GM12878 (cell line): Measurements from ENCODE around the gene ZNF451. TPM values are rescaled to one million over a fixed set of nuclear protein-coding genes. Genes with fewer than 3 reads are reported as not detected.

Source experiments
- ATAC-seq: fragments of 200-7000 bp; cut with Tn5 transposase; 3 replicates; pipeline ENCODE4 v1.9.1; 2020; ENCODE audit warnings: mild to moderate bottlenecking, moderate library complexity
- BruUV-seq: library from RNA; stranded (reverse); fragments of 400-500 nt; replicated peaks from 2 replicates; lab custom pipeline; 2021; lab: Mats Ljungman, UMichigan
- CTCF ChIA-PET: fragments of 300-600 bp; sonication (Branson Sonifier 250); formaldehyde crosslinking; extraction: SDS; loops from one replicate; lab custom pipeline; 2021; ENCODE audit warnings: inconsistent platforms; lab: Yijun Ruan, JAX
- POLR2A ChIA-PET: fragments of 350-600 bp; formaldehyde crosslinking; extraction: SDS; loops from one replicate; lab custom pipeline; 2021; ENCODE audit warnings: inconsistent platforms; lab: Charles Lee
- RAD21 ChIA-PET: fragments of 300-600 bp; sonication (Branson Sonifier 250); formaldehyde crosslinking; loops from one replicate; lab custom pipeline; 2023; ENCODE audit warnings: antibody characterized with exemption; ENCODE audit not compliant: unreplicated experiment; lab: Charles Lee
- SMC1A ChIA-PET: fragments of 300-600 bp; sonication (Branson Sonifier 250); formaldehyde crosslinking; loops from one replicate; lab custom pipeline; 2023; ENCODE audit not compliant: unreplicated experiment, uncharacterized antibody; lab: Charles Lee
- DNase-seq: peaks from one replicate; pipeline ENCODE4 v3.0.0-alpha.2; 2011; ENCODE audit warnings: low read depth, low spot score
- FAIRE-seq: peaks from 3 replicates; lab custom pipeline; 2011; peaks lifted over from hg19 to GRCh38; lab: Jason Lieb, UNC
- H2AFZ ChIP-seq: 2 replicates; pipeline ENCODE4 v1.6.0; 2011; ENCODE audit warnings: low read depth, low read length, control low read depth; ENCODE audit not compliant: control insufficient read depth
- H3K27ac ChIP-seq: 2 replicates; pipeline ENCODE4 v1.5.1; 2011; ENCODE audit warnings: control low read depth; ENCODE audit not compliant: control insufficient read depth, insufficient read depth
- H3K27me3 ChIP-seq, 2 experiments: replicated peaks in 1 of 2; 2 replicates each; pipeline versions ENCODE4 v1.6.0 to v1.6.1; 2011; ENCODE audit warnings: low read length in 1 of 2; ENCODE audit not compliant: control insufficient read depth in 2 of 2, insufficient read depth in 2 of 2
- H3K36me3 ChIP-seq, 2 experiments: 2 replicates each; pipeline ENCODE4 v1.5.1; 2011; ENCODE audit warnings: low read length in 1 of 2; ENCODE audit not compliant: control insufficient read depth in 2 of 2, insufficient read depth in 2 of 2
- H3K4me1 ChIP-seq: 2 replicates; pipeline ENCODE4 v1.6.1; 2011; ENCODE audit warnings: mild to moderate bottlenecking, low read length, moderate library complexity, mixed read lengths; ENCODE audit not compliant: control insufficient read depth, insufficient read depth
- H3K4me2 ChIP-seq: 2 replicates; pipeline ENCODE4 v1.6.0; 2011; ENCODE audit warnings: control low read depth; ENCODE audit not compliant: control insufficient read depth, insufficient read depth
- H3K4me3 ChIP-seq: fragments of 200-600 bp; sonication (generic); 2 replicates; pipeline ENCODE4 v1.5.1; 2016
- H3K79me2 ChIP-seq: 2 replicates; pipeline ENCODE4 v1.6.0; 2011; ENCODE audit warnings: low read length; ENCODE audit not compliant: control insufficient read depth, insufficient read depth
- H3K9ac ChIP-seq: 2 replicates; pipeline ENCODE4 v1.8.0; 2011; ENCODE audit warnings: low read length, control low read depth, mixed read lengths; ENCODE audit not compliant: control insufficient read depth, insufficient read depth
- H3K9me3 ChIP-seq: replicated peaks from 3 replicates; pipeline ENCODE4 v1.5.1; 2011; ENCODE audit warnings: mild to moderate bottlenecking, low read length; ENCODE audit not compliant: control insufficient read depth, insufficient read depth
- H4K20me1 ChIP-seq: 2 replicates; pipeline ENCODE4 v1.6.0; 2011; ENCODE audit not compliant: control insufficient read depth, insufficient read depth
- ATF7 ChIP-seq: fragments of 450-650 bp; IDR thresholded peaks from 2 replicates; pipeline ENCODE4 v1.6.1; 2016; ENCODE audit warnings: low read depth, mild to moderate bottlenecking
- BCL3 ChIP-seq: IDR thresholded peaks from 2 replicates; pipeline ENCODE4 v1.6.1; 2011; ENCODE audit warnings: borderline replicate concordance, low read depth, mild to moderate bottlenecking, moderate library complexity, low read length; ENCODE audit not compliant: insufficient read depth, poor library complexity, severe bottlenecking
- CBX5 ChIP-seq: sonication (generic); IDR thresholded peaks from 2 replicates; pipeline ENCODE4 v1.6.1; 2016; ENCODE audit warnings: low read depth, moderate library complexity, mild to moderate bottlenecking, inconsistent platforms
- FOXM1 ChIP-seq: IDR thresholded peaks from 2 replicates; pipeline ENCODE4 v1.6.1; 2012; ENCODE audit warnings: low read depth, mild to moderate bottlenecking, inconsistent platforms, low read length, moderate library complexity
- GABPA ChIP-seq: IDR thresholded peaks from 2 replicates; pipeline ENCODE4 v1.6.1; 2014; ENCODE audit warnings: antibody characterized with exemption, low read depth, mild to moderate bottlenecking, inconsistent platforms
- NKRF ChIP-seq: fragments of 450-650 bp; conservative IDR thresholded peaks from 2 replicates; pipeline ENCODE4 v1.6.1; 2017; ENCODE audit warnings: mild to moderate bottlenecking, moderate library complexity
- RAD21 ChIP-seq: IDR thresholded peaks from 2 replicates; pipeline ENCODE4 v1.6.1; 2011; ENCODE audit warnings: mild to moderate bottlenecking, low read depth, low read length, moderate library complexity; ENCODE audit not compliant: insufficient read depth
- TAF1 ChIP-seq: IDR thresholded peaks from 2 replicates; pipeline ENCODE4 v1.6.1; 2011; ENCODE audit warnings: mild to moderate bottlenecking, low read depth, low read length, borderline replicate concordance
- USF2 ChIP-seq: IDR thresholded peaks from 2 replicates; pipeline ENCODE4 v1.6.1; 2011; ENCODE audit warnings: low read depth, low read length, improper control_type of control experiment, borderline replicate concordance
- ZBTB33 ChIP-seq: fragments of 450-650 bp; IDR thresholded peaks from 2 replicates; pipeline ENCODE4 v1.6.1; 2017; ENCODE audit warnings: mild to moderate bottlenecking
- WGBS: methylation state at CpG from one replicate; pipeline ENCODE4 v1.1.6; 2016; ENCODE audit warnings: low lambda C conversion rate; ENCODE audit not compliant: insufficient replicate concordance, insufficient coverage; ENCODE audit errors: missing lambda C conversion rate; 5-methylcytosine and 5-hydroxymethylcytosine counted together
- in situ Hi-C: fragments of 300-500 bp; cut with MboI; formaldehyde crosslinking; loops from 9 replicates; pipeline ENCODE4 v1.14.3; 2018; ENCODE audit warnings: mixed read lengths
- intact Hi-C: fragments of 100-400 bp; cut with micrococcal nuclease; formaldehyde crosslinking; loops from one replicate; pipeline ENCODE4 v1.14.2; 2022; ENCODE audit not compliant: unreplicated experiment
- polyA plus RNA-seq, 11 experiments: library from polyadenylated mRNA; depleted of rRNA in 4 of 11; unstranded in 6 of 11; stranded (reverse) in 5 of 11; fragments of >200 nt; fragmentation: Nextera tagmentation in 4 of 11; fragmentation: Illumina TruSeq in 1 of 11; extraction: Ambion mirVana in 4 of 11; extraction: Trizol in 1 of 11; gene quantifications; 1 replicate in 1 of 11; 2 replicates in 10 of 11; pipeline versions ENCODE4 v1.2.1 to v1.2.3, GENCODE V29; 2011 to 2016; ENCODE audit warnings: inconsistent platforms in 2 of 11, missing spikeins in 2 of 11, low read depth in 1 of 11
- total RNA-seq, 4 experiments: library from RNA; depleted of rRNA in 3 of 4; stranded (reverse); fragments of >200 nt in 3 of 4; fragmentation: Illumina TruSeq in 1 of 4; extraction: Trizol in 1 of 4; gene quantifications; 2 replicates each; pipeline versions ENCODE4 v1.2.1 to v1.2.3, GENCODE V29; 2013 to 2021

Gene ZNF451
- total and polyA plus RNA-seq, 10 of the 15 experiments (the other 5 are each of a cell fraction or from before 2014, with no cell fraction given): 6.5 to 44.4 (median 23.8) TPM

GRCh38 chr6:57044568-57044967 lies 45.4 kb upstream of the ZNF451 start:
- Histone ChIP-seq H3K27me3 (no peaks in the 10 kb centered on the region), H3K9me3 (no peaks in the 10 kb centered on the region), H3K79me2 (peaks cover 17% of the 10 kb centered on the region), H3K27ac (no peak overlapping the region), H3K4me1 (peaks cover 5% of the 10 kb centered on the region; the same call in 1 of the 2 replicates), H3K36me3 (peaks cover 0 to 3% of the 10 kb centered on the region in 2 experiments; a peak in 1 of 4 replicates), H2AFZ (no peak overlapping the region), H3K4me2 (no peak overlapping the region), H4K20me1 (no peaks in the 10 kb centered on the region), H3K9ac (no peak overlapping the region), H3K4me3 (no peak overlapping the region)
- RAD21 ChIA-PET: no interaction called here
- TF ChIP-seq RAD21 (no peak), ZBTB33 (no peak), GABPA (no peak), CBX5 (no peak), NKRF (no peak), TAF1 (no peak), USF2 (no peak), ATF7 (no peak), BCL3 (no peak), FOXM1 (no peak)
- 62% methylated on average over 2 of the region's 2 CpGs for WGBS
- CTCF ChIA-PET: no interaction called here
- no TSS peak for BruUV-seq
- FAIRE-seq: no peak
- SMC1A ChIA-PET: interaction anchor here (0.7 kb wide), 1 partner anchor 147 kb away, joined by 3 read pairs; no protein-coding TSS in a partner anchor
- DNase-seq: no peak
- intact Hi-C loops: no loop called here
- POLR2A ChIA-PET: interaction anchor here (0.7 kb wide), 1 partner anchor 586 kb away, joined by 3 read pairs; no protein-coding TSS in a partner anchor
- in situ Hi-C loops: no loop called here
- no peak for ATAC-seq
